Loucy (cell line): Measurements from ENCODE around the gene WDR1.

Source experiments
- EZH2phosphoT487 ChIP-seq: fragments of 200-600 bp; IDR thresholded peaks from 2 replicates; pipeline ENCODE4 v1.6.1; 2018; ENCODE audit warnings: antibody characterized with exemption, mild to moderate bottlenecking, moderate library complexity, borderline replicate concordance
- TF ChIP-seq, protein P1 (sequence below): fragments of 200-600 bp; sonication (generic); conservative IDR thresholded peaks from 2 replicates; pipeline ENCODE4 v1.5.1; 2014; ENCODE audit warnings: mild to moderate bottlenecking, antibody characterized with exemption, low read length

DNA sequence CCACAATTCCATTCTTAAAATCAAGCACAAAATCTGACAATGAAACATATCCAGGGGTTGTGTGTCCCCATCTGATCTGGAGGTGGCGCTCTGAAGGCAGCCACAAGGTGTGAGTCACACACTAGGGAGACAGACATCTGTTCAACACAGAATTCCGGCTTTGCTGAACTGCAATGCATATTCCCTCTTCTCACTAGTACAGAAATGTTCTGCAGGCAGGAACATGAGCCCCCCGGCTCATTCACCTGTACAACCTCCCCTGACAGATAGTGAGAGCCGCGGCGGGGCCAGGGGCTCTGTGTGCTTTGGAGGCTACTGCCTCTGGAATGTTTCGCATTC lies 41.9 kb downstream of the WDR1 start:
- TF ChIP-seq, protein P1, sequence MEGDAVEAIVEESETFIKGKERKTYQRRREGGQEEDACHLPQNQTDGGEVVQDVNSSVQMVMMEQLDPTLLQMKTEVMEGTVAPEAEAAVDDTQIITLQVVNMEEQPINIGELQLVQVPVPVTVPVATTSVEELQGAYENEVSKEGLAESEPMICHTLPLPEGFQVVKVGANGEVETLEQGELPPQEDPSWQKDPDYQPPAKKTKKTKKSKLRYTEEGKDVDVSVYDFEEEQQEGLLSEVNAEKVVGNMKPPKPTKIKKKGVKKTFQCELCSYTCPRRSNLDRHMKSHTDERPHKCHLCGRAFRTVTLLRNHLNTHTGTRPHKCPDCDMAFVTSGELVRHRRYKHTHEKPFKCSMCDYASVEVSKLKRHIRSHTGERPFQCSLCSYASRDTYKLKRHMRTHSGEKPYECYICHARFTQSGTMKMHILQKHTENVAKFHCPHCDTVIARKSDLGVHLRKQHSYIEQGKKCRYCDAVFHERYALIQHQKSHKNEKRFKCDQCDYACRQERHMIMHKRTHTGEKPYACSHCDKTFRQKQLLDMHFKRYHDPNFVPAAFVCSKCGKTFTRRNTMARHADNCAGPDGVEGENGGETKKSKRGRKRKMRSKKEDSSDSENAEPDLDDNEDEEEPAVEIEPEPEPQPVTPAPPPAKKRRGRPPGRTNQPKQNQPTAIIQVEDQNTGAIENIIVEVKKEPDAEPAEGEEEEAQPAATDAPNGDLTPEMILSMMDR: peak; percentile 69
- TF ChIP-seq EZH2phosphoT487: no peak
